Vagina (tissue), 2 donors: Measurements from ENCODE around the gene SP140L. TPM values are rescaled to one million over a fixed set of nuclear protein-coding genes. Genes with fewer than 3 reads are reported as not detected.
"Not testable (repeated sequence)": the region's sequence is repeated elsewhere in the genome, so short reads cannot be mapped to it uniquely, and the experiment has no call there.

ENCODE experiments used
- DNase-seq, 2 donors: peaks; one replicate each; pipeline ENCODE4 v3.0.0-alpha.2; 2017; ENCODE audit errors: extremely low spot score in 2 of 2
- H3K27ac ChIP-seq: fragments of 200-600 bp; sonication (generic); one replicate; pipeline ENCODE4 v1.5.1; 2019
- H3K27me3 ChIP-seq: fragments of 200-600 bp; sonication (generic); one replicate; pipeline ENCODE4 v1.5.1; 2019
- H3K36me3 ChIP-seq, 2 donors: fragments of 200-600 bp; sonication (generic); one replicate each; pipeline ENCODE4 v1.5.1; 2017 to 2019
- H3K4me1 ChIP-seq: fragments of 200-600 bp; sonication (generic); one replicate; pipeline ENCODE4 v1.5.1; 2019
- H3K4me3 ChIP-seq, 2 donors: fragments of 200-600 bp; sonication (generic); 1 replicate in 1 of 2; 2 replicates in 1 of 2; pipeline ENCODE4 v1.5.1; 2016 to 2019
- H3K9me3 ChIP-seq: fragments of 200-600 bp; sonication (generic); one replicate; pipeline ENCODE4 v1.5.1; 2019
- POLR2A ChIP-seq, 2 donors: fragments of 450-650 bp; IDR thresholded peaks; one replicate each; pipeline ENCODE4 v1.6.1; 2017; ENCODE audit warnings: antibody characterized with exemption in 2 of 2, mild to moderate bottlenecking in 2 of 2, moderate library complexity in 2 of 2
- POLR2AphosphoS5 ChIP-seq, 2 donors: sonication (generic); formaldehyde crosslinking; IDR thresholded peaks; one replicate each; pipeline ENCODE4 v1.9.0; 2017; ENCODE audit warnings: antibody characterized with exemption in 2 of 2, mild to moderate bottlenecking in 2 of 2, low read depth in 1 of 2; ENCODE audit not compliant: insufficient read depth in 1 of 2
- intact Hi-C: fragments of 100-400 bp; cut with DNase I; formaldehyde crosslinking; loops from one replicate; pipeline ENCODE4 v1.15.1; 2023
- total RNA-seq: library from RNA; depleted of rRNA; stranded (reverse); fragments of >200 nt; gene quantifications from one replicate; pipeline ENCODE4 v1.2.3, GENCODE V29; 2016
- TF ChIP-seq, protein P1 (sequence below), 3 experiments: fragments of 450-650 bp in 2 of 3; fragments of 200-600 bp in 1 of 3; sonication (generic) in 1 of 3; IDR thresholded peaks; one replicate each; pipeline ENCODE4 v1.5.1; 2017 to 2019; ENCODE audit warnings: antibody characterized with exemption in 3 of 3, mild to moderate bottlenecking in 2 of 3, moderate library complexity in 2 of 3

Gene SP140L
- total RNA-seq, 1 donor from 2014 or later, result 11.5 TPM

GRCh38 chr2:230329946-230330605, 3.1 kb downstream of the SP140L start:
- Histone ChIP-seq H3K4me3 (no peak overlapping the region), H3K27ac (no peak overlapping the region), H3K4me1 (peaks cover 24% of the 10 kb centered on the region), H3K9me3 (no peaks in the 10 kb centered on the region), H3K27me3 (no peaks in the 10 kb centered on the region), H3K36me3 (no peaks in the 10 kb centered on the region)
- DNase-seq, result no peak
- intact Hi-C loops, result no loop called here
- TF ChIP-seq, protein P1, sequence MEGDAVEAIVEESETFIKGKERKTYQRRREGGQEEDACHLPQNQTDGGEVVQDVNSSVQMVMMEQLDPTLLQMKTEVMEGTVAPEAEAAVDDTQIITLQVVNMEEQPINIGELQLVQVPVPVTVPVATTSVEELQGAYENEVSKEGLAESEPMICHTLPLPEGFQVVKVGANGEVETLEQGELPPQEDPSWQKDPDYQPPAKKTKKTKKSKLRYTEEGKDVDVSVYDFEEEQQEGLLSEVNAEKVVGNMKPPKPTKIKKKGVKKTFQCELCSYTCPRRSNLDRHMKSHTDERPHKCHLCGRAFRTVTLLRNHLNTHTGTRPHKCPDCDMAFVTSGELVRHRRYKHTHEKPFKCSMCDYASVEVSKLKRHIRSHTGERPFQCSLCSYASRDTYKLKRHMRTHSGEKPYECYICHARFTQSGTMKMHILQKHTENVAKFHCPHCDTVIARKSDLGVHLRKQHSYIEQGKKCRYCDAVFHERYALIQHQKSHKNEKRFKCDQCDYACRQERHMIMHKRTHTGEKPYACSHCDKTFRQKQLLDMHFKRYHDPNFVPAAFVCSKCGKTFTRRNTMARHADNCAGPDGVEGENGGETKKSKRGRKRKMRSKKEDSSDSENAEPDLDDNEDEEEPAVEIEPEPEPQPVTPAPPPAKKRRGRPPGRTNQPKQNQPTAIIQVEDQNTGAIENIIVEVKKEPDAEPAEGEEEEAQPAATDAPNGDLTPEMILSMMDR (IDR thresholded peaks at IDR 0.05), result no peak
- TF ChIP-seq POLR2AphosphoS5 (IDR thresholded peaks at IDR 0.05; ENCODE audit: insufficient read depth in 1 of 2, low read depth in 1 of 2) (no peak), POLR2A (IDR thresholded peaks at IDR 0.05) (no peak)

- intact Hi-C loops, result no loop called here
- Histone ChIP-seq H3K4me3 (no peak overlapping the region), H3K4me1 (peaks cover 26% of the 10 kb centered on the region), H3K27me3 (no peaks in the 10 kb centered on the region), H3K36me3 (peaks cover 0 to under 1% of the 10 kb centered on the region in 2 donors), H3K27ac (no peak overlapping the region), H3K9me3 (no peaks in the 10 kb centered on the region)
- DNase-seq, result no peak
- no peak for TF ChIP-seq POLR2A (IDR thresholded peaks at IDR 0.05)
Measured at GRCh38 chr2:230330725-230331124, 3.7 kb downstream of the SP140L start.

DNA sequence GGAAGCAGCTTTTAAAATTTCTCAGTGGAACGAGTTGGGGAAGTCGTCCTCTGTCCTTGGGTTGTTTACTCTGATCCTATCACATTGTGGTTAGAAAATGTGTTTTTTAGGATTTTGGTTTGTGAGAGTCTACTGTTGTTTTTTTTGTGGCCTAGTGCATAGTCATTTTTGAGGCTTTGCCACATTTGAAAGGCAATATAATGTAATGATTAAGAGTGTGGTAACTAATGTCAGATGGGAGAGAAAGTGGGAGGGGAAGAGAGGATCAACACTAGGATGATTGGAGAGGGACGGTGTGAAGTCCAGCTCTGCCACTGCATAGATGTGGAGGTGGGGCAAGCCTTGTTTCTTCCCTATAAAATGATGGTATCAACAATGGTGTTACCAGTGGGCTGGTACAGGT, 8.5 kb downstream of the SP140L start:
- Histone ChIP-seq H3K27me3 (no peaks in the 10 kb centered on the region), H3K27ac (no peak overlapping the region), H3K36me3 (peaks cover 0 to 12% of the 10 kb centered on the region in 2 donors), H3K9me3 (no peaks in the 10 kb centered on the region), H3K4me1 (peaks cover 4% of the 10 kb centered on the region), H3K4me3 (no peak overlapping the region)
- intact Hi-C loops, result no loop called here
- no peak for DNase-seq
- TF ChIP-seq, protein P1 (IDR thresholded peaks at IDR 0.05), result no peak
- TF ChIP-seq POLR2AphosphoS5 (IDR thresholded peaks at IDR 0.05; ENCODE audit: insufficient read depth in 1 of 2, low read depth in 1 of 2) (no peak), POLR2A (IDR thresholded peaks at IDR 0.05) (no peak)

GRCh38 chr2:230335864-230336506, 9.0 kb downstream of the SP140L start:
- no peak overlapping the region for H3K4me3 ChIP-seq
- peaks cover 4% of the 10 kb centered on the region for H3K4me1 ChIP-seq
- DNase-seq, result no peak
- TF ChIP-seq POLR2AphosphoS5 (IDR thresholded peaks at IDR 0.05; ENCODE audit: insufficient read depth in 1 of 2, low read depth in 1 of 2) (no peak), POLR2A (IDR thresholded peaks at IDR 0.05) (no peak)
- TF ChIP-seq, protein P1 (IDR thresholded peaks at IDR 0.05), result no peak
- H3K9me3 ChIP-seq, result no peaks in the 10 kb centered on the region
- peaks cover 0 to 12% of the 10 kb centered on the region in 2 donors for H3K36me3 ChIP-seq
- H3K27me3 ChIP-seq, result no peaks in the 10 kb centered on the region
- no peak overlapping the region for H3K27ac ChIP-seq
- intact Hi-C loops, result no loop called here

DNA sequence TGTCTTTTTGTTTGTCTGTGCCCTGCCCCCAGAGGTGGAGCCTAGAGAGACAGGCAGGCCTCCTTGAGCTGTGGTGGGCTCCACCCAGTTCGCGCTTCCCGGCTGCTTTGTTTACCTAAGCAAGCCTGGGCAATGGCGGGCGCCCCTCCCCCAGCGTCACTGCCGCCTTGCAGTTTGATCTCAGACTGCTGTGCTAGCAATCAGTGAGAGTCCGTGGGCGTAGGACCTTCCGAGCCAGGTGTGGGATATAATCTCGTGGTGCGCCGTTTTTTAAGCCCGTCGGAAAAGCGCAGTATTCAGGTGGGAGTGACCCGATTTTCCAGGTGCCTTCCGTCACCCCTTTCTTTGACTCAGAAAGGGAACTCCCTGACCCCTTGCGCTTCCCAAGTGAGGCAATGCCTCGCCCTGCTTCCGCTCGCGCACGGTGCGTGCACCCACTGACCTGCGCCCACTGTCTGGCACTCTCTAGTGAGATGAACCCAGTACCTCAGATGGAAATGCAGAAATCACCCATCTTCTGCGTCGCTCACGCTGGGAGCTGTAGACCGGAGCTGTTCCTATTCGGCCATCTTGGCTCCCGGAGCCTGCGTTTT, 15.0 kb downstream of the SP140L start:
- H3K27me3 ChIP-seq, DNase-seq, H3K27ac ChIP-seq, H3K4me3 ChIP-seq, H3K36me3 ChIP-seq, H3K9me3 ChIP-seq, H3K4me1 ChIP-seq, intact Hi-C loops: not testable (repeated sequence)

DNA sequence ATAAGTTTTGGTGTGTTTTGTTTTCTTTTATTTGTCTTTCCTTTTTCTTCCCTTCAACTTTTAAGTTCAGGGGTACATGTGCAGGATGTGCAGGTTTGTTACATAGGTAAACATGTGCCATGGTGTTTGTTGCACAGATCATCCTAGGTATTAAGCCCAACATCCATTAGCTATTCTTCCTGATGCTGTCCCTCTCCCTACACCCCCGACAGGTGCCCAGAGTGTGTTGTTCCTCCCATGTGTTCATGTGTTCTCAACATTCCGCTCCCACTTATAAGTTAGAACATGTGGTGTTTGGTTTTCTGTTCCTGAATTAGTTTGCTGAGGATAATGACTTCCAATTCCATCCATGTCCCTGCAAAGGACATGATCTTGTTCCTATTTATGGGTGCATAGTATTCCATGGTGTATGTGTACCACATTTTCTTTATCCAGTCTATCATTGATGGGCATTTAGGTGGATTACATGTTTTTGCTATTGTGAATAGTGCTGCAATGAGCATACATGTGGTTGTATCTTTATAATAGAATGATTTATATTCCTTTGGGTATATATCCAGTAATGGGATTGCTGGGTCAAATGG, 16.1 kb downstream of the SP140L start:
- H3K27ac ChIP-seq, H3K4me1 ChIP-seq, H3K9me3 ChIP-seq, H3K4me3 ChIP-seq, DNase-seq, intact Hi-C loops, H3K27me3 ChIP-seq, H3K36me3 ChIP-seq: not testable (repeated sequence)
